Activated gamma-delta T cell treated with Interleukin-2 at 50 U/mL for 16 hours (primary cell): ENCODE measurements around the gene MEF2D.

Experiments used
- DNase-seq: peaks from one replicate; pipeline ENCODE4 v3.0.0-alpha.2; 2020

MEF2D gene

DNA sequence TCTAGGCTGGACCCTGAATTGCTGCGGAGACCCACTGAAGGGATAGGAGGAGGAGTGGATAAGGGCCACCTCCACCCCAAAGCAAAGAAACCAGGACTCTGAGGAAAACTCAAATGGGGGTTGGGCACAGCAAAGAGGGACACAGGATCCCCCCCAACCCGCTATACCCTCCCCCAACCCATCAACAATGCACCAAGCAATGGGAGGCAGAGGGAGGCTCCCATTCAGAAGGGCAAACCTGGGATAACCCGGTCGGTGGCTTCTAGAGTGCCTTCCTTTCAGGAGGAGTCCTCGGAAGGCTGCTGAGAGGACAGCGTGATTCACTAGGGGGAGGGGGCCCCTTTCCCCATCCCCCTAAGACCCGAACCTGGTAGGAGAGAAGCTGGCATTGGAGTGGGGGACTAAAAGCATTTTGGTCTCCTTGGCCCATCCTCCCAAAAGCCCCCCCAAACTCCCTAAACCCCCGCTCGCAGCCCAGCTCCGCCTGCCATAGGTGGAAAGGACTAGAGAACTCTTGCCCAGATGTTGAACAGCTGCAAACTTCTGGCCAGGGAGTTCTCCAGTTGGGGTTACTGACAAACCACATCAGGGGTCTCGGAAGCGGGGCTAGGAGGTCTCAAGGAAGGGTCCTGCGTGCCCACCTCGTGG, 1.3 kb downstream of the MEF2D start:
- DNase-seq = no peak

DNA sequence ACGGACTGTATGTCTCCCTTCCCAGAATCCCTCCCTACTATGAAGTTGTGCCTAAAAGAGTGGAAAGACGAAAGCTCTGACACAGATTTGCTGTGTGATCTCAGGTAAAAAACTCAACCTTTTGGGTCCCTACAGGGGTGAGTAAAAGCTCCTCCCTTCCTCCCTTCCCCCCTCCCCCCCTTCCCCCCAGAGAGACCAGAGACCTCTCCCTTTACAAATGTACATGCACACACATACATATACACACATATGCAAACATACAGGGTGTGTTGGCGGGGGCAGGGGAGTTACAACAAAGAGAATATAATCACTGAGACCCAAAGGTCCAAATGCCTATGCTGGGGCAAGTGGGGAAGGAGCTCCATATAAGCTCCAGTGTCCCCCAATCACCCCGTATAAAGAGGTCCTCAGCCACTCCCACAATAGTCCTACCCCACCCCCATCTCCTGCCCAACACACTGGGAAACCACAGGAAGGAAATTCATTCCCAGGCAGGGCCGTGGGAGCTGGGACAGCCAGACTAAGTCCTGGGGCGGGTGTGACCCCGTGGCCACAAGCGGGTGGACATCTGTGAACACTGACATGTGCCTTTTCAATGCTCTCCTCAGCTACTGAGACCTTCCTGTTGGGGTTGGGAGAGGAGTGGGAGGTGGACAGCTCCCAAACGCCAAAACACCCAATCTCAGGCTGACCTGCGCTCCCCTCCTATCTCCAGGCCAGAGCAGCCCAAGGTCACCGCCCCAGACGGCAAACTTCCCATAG, 2.0 kb downstream of the MEF2D start:
- DNase-seq = no peak

GRCh38 chr1:156497743-156498431, 2.7 kb downstream of the MEF2D start:
- no peak for DNase-seq

GRCh38 chr1:156497078-156497742, 3.4 kb downstream of the MEF2D start:
- DNase-seq = no peak

DNA sequence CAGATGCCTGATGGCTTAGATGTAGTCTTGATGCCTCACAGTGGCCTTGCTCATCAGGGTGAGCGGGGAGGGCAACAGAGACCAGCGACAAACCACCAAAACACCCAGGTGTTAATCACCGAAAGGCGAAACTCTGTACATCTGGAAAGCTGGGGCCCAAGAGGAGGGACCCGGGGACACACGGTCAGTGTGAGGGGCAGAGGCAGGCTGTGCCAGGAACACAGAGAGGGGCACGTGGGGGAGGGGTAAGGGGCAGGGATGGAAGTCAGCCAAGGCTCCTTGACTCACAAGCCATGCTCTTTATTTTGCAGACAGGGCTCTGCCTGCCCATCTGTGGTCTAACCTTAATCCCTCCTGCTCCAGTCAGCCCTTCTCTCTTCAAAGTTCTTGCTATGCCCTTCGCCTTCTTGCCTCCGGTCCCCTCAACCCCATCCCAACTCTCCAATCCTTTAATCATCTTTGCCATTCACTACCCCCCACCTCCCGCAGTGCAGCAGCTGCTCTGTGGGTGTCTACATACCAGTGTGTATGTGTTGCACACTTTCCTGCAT, 4.3 kb downstream of the MEF2D start:
- no peak for DNase-seq

DNA sequence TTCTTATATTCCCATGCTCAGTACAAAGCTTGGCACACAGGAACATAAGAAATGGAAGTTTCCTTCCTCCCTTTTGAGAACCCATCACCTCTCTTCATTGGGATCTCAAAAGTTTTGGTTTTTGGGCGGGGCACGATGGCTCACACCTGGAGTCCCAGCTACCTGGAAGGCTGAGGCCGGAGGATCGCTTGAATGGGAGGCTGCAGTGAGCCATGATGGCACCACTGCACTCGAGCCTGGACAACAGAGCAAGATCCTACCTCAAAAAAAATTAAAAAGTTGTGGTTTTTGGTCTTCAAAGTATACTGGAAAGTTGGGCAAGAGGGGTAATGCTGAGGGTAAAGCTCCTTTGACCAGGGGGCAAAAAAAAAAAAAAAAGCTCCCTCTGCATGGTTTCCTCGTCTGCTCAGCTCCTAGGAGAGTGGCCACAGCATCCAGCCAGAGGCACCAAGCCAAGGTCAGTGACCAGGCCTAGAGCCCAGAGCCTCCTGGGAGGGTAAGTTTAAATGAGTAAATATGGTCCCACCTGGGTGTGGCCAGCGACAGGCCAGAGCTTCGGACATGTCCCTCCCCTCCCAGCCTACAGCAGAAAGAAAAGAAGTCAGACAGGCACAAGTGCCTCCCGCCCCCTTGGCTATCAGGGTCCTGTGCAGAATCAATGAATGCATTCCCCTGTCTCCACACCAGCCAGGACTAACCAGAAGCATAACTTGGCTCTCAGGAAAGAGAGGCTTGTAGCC, 5.0 kb downstream of the MEF2D start:
- DNase-seq = no peak

GRCh38 chr1:156494309-156494895, 6.2 kb downstream of the MEF2D start:
- no peak for DNase-seq

GRCh38 chr1:156493742-156494141, 6.8 kb downstream of the MEF2D start:
- no peak for DNase-seq

DNA sequence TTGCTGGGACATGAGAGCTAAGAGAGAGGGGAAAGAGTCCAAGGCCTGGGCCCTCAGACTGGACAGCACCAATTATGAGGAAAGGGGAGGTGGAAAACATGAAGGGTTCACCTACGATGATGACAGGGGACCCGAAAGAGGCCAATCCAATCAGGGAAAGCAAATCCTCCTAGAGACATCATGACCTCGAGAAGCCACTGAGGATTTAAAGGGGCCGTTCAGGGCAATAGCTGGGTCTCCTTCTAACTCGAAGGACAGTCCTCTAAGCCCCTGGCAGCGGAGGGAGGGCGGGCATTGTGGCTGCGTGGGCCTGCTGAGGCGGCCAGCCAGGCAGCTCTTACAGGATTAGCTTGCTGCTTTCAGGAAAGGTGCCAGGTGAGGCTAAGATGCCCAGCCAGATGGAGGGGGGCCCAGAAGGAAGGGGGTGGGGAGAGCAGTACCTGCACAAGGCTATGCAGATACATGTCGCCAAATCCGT, 7.4 kb downstream of the MEF2D start:
- DNase-seq = no peak

DNA sequence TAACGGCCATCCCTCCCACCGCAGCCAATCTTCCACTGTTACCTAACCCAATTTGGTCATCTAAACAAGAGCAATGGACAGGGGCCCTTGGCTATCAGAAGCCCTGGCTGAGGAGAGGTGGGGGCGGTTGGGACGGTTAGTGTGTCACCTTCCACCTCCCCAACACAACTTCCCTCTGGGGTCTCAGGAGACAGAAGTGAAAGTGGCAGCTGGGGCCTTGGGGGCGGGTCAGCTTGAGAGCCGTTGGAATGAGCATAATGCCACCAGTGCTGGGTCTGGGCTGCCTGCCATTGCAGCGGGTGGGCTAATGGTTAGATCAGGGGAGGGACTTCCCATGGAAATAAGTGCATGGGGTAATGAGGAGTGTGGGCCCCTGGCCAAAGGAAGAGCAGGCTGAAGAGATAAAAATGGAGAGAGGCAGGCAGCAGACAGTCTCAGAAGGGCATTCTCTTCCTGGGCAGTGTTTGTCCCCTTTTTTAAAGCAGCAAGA, 7.9 kb downstream of the MEF2D start:
- DNase-seq = no peak

DNA sequence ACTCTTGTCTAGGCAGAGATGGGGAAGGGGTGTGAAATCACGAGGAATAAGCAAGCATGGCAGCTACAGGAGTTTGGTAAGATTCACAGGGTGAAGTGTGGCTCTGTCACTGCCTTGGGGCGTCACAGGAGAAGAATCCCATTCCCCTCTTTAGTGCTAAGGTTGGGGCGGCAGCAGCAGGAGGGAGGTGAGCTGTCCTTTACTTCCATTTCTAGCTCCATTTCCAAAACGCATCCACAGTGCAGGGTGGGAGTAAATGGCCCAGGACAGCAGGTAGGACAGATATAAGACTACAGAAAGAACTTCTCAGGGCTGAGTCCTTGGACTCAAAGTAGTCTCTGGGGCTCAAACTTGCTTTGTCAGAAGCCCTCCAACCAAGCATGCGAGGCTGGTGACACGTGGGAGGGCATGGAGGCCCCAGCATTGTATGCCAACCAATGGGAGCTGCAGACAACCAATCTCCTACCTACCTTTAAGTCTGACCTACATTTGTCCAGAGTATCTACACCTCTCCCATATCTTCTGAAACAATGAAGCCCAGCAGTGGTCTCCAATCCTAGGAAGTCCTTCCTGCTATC, 8.5 kb downstream of the MEF2D start:
- DNase-seq = no peak

DNA sequence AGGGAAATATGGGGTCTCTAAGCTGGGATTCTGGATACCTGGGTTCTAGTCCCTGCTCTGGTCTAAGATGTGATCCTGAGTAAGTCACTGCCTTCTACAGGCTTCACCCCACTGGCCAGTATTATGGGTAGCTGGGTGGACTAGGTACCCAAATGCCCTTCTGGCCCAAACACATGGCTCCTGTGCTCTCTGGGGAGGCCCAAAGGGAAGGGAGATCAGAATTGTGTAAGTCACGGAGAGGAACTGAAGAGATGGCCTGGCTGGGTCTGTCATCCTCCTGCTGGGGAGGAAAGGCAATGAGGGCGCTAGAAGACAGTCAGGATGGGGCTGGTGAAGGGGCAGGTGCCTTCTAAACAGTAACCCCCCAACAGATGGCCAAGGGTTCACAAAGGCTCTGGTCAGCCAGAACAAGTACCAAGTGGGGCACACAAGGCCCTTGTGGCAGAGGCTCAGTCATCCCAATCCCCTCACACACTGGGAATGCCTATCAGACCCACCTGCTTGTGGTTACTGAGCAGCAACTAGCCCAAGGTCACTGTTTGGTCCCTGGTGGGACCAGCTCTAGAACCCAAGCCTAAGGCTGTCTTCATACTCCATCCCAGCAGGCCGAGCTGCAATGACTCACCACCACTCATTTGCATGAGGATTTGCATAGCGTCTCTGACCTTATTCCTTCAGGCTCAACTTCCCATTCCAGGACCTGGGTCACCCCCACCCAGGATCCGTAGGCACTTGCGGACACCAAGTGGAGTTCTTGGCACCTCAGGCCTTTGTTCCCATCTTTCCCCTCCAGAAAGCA, 9.2 kb downstream of the MEF2D start:
- no peak for DNase-seq

GRCh38 chr1:156490401-156491032, 10.1 kb downstream of the MEF2D start:
- DNase-seq = no peak

GRCh38 chr1:156489935-156490293, 10.7 kb downstream of the MEF2D start:
- no peak for DNase-seq

GRCh38 chr1:156489166-156489934, 11.2 kb downstream of the MEF2D start:
- DNase-seq = peak; percentile 52

GRCh38 chr1:156488566-156489165, 11.9 kb downstream of the MEF2D start:
- DNase-seq = peak; percentile 37

DNA sequence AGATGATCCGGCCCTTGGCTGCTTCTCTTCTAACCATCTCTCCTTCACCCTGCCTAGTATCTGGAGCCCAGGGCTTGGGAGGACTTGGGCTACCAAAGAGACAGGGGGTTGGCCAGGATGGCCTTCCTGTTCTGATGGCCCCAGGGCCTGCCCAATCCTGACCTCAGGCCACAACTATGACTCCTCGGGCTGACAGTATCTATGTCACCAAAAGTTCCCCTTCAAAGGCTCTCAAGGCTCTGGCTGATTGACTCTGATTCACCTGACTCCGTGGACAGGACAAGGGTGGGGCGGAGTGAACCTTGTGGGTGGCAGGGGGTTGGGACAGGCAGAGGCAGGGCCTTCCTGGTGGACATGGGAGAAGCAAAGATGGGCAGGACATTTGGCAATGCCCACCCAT, 12.7 kb downstream of the MEF2D start:
- DNase-seq = no peak

- DNase-seq = no peak
These were observed 13.9 kb downstream of the MEF2D start for GRCh38 chr1:156486421-156487344.
